Adipocyte (in vitro differentiated cells): ENCODE data around the gene SPDYE1.
"Not testable (repeated sequence)": the region's sequence is repeated elsewhere in the genome, so short reads cannot be mapped to it uniquely, and the experiment has no call there.

ENCODE experiments used
- DNase-seq: peaks from one replicate; pipeline ENCODE4 v3.0.0-alpha.2; 2015; ENCODE audit warnings: low read depth
- H3K27me3 ChIP-seq: replicated peaks from 2 replicates; pipeline ENCODE4 v1.7.0; 2013; ENCODE audit warnings: mild to moderate bottlenecking, low read length, moderate library complexity; ENCODE audit not compliant: control insufficient read depth, insufficient read depth
- H3K36me3 ChIP-seq: 2 replicates; pipeline ENCODE4 v1.7.0; 2013; ENCODE audit warnings: low read length, mild to moderate bottlenecking, moderate library complexity; ENCODE audit not compliant: control insufficient read depth, insufficient read depth, severe bottlenecking
- H3K4me1 ChIP-seq: 2 replicates; pipeline ENCODE4 v1.7.0; 2013; ENCODE audit warnings: mild to moderate bottlenecking, low read length, moderate library complexity; ENCODE audit not compliant: control insufficient read depth, insufficient read depth
- H3K4me3 ChIP-seq: 2 replicates; pipeline ENCODE4 v1.7.0; 2013; ENCODE audit warnings: mild to moderate bottlenecking, low read length, moderate library complexity
- H3K9ac ChIP-seq: 2 replicates; pipeline ENCODE4 v1.7.0; 2013; ENCODE audit warnings: mild to moderate bottlenecking, low read length, moderate library complexity
- H3K9me3 ChIP-seq: 2 replicates; pipeline ENCODE4 v1.7.0; 2013; ENCODE audit warnings: mild to moderate bottlenecking, low read length, moderate library complexity; ENCODE audit not compliant: control insufficient read depth

Gene SPDYE1

GRCh38 chr7:43974725-43975482, 22.8 kb upstream of the SPDYE1 start:
- not testable (repeated sequence) for H3K36me3 ChIP-seq, H3K27me3 ChIP-seq, H3K4me3 ChIP-seq, H3K4me1 ChIP-seq, H3K9me3 ChIP-seq, H3K9ac ChIP-seq, DNase-seq

GRCh38 chr7:43977525-43977924, 20.2 kb upstream of the SPDYE1 start:
- H3K27me3 ChIP-seq = no peaks in the 10 kb centered on the region
- no peak for DNase-seq
- H3K36me3 ChIP-seq = no peaks in the 10 kb centered on the region
- H3K4me3 ChIP-seq = no peak overlapping the region
- H3K9ac ChIP-seq = no peak overlapping the region
- H3K9me3 ChIP-seq = no peaks in the 10 kb centered on the region
- H3K4me1 ChIP-seq = no peaks in the 10 kb centered on the region

- not testable (repeated sequence) for H3K27me3 ChIP-seq, H3K9ac ChIP-seq, H3K9me3 ChIP-seq, H3K4me1 ChIP-seq, DNase-seq, H3K36me3 ChIP-seq, H3K4me3 ChIP-seq
Measured at GRCh38 chr7:43978102-43978501, 19.6 kb upstream of the SPDYE1 start.

GRCh38 chr7:43982848-43983247, 14.8 kb upstream of the SPDYE1 start:
- not testable (repeated sequence) for H3K9ac ChIP-seq, H3K27me3 ChIP-seq, DNase-seq, H3K36me3 ChIP-seq, H3K9me3 ChIP-seq, H3K4me3 ChIP-seq, H3K4me1 ChIP-seq

GRCh38 chr7:43983736-43984135, 14.0 kb upstream of the SPDYE1 start:
- not testable (repeated sequence) for H3K9me3 ChIP-seq, H3K4me3 ChIP-seq, DNase-seq, H3K4me1 ChIP-seq, H3K36me3 ChIP-seq, H3K9ac ChIP-seq, H3K27me3 ChIP-seq

DNA sequence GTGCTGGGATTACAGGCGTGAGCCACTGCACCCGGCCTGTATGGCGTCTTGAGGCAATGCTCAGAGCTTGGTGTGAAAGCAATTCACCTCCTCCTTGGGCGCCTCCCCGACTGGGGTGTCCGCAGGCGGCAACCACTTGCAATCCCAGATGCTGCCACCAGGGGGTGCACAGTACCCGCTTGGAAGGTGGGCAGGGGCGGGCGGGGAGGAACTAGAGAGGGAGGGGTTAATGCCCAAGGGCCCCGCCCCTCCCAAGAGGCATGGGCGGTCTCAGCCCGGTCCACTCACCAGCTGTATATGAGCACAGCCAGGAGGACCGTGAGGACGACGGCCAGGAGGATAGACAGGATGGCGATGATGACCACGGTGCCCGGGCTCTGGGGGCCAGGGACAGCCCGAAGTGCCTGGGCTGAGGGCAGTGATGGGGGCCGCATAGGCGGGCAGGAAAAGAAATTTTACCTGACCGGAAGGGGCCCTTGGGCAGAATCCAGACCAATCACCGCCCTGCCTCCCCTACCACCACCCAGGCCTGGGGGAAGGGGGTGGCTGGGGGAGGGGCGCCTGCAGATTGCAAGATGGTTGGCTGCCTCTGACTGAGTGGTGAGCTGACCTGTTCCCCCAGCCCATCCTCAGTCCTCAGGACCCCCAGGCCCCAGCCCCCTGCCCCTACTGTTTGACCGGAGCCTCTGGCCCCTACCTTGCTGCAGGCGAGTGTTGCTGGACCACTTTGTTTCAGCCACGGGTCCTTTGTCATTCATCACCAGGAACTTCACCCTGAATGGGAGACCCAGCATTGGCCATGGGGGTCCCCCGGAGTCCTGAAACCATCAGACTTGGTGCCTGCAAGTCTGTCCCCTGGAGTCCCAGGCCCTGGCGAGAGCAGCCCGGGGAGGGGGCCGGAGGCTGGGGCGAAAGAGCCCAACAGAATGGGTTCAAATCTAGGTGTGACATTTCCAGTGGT, 11.5 kb upstream of the SPDYE1 start:
- not testable (repeated sequence) for H3K27me3 ChIP-seq, H3K4me3 ChIP-seq, H3K36me3 ChIP-seq, H3K9me3 ChIP-seq, H3K9ac ChIP-seq, H3K4me1 ChIP-seq
- DNase-seq = peak; percentile 58

DNA sequence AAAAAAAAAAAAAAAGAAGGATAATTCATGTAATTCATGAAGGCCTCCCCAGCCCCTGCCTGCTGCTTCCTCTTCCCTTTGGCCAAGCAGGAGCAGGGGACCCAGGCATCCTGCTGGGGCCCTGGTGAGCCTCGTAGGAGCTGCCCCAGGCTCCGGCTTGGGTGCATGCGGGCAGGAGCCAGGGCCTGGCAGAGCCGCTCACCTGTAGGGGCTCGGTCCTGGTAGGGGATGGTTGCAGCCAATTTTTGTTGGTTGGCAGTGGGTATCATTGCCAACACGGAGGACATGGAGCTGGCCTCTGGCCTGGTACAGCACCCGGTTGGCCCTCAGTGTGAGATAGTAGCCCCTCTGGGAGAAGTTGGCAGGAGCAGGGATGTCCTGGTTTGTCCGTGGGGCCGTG, 10.2 kb upstream of the SPDYE1 start:
- not testable (repeated sequence) for H3K9me3 ChIP-seq, H3K36me3 ChIP-seq, H3K4me1 ChIP-seq, H3K4me3 ChIP-seq, H3K9ac ChIP-seq, H3K27me3 ChIP-seq, DNase-seq

- not testable (repeated sequence) for H3K4me3 ChIP-seq, H3K4me1 ChIP-seq, H3K36me3 ChIP-seq, H3K27me3 ChIP-seq, H3K9me3 ChIP-seq, H3K9ac ChIP-seq, DNase-seq
Measured at GRCh38 chr7:43990011-43990585, 7.6 kb upstream of the SPDYE1 start.

DNA sequence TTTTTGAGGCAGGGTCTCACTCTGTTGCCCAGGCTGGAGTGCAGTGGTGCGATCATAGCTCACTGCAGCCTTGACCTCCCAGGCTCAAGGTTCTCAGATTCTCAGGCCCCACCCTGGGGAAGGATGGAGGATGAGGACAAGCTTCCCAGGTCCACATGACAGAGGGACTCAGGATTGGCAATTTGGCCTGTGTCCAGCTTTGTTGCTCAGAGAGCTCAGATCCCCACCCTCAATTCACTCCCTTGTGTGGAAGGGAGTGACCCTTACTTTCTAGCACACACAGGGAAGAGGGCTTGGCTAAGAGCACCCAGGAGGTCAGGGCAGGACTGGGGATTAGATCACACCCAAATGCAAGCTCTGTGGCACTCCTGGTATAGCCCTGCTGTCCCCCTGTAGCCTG, 6.9 kb upstream of the SPDYE1 start:
- DNase-seq, H3K9ac ChIP-seq, H3K36me3 ChIP-seq, H3K9me3 ChIP-seq, H3K27me3 ChIP-seq, H3K4me3 ChIP-seq, H3K4me1 ChIP-seq: not testable (repeated sequence)

DNA sequence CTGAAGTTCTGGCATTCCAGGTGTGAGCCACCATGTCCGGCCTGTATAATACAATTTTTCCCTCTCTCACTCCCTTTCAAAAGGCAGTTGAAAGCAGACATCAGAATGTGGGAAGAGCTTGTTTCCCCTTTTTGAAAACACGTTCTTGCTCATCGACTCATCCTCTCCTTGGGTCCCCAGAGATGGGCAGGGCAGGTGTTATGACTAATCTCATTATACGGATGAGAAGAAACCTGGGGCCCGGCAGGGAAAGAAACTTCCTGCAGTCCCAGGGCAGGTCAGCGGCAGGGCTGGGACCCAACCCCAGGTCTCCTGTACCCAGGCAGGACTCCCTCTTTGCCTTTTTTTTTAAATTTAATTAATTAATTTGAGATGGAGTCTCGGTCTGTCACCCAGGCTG, 4.8 kb upstream of the SPDYE1 start:
- H3K36me3 ChIP-seq, H3K9me3 ChIP-seq, H3K4me1 ChIP-seq, H3K27me3 ChIP-seq, H3K4me3 ChIP-seq, H3K9ac ChIP-seq: not testable (repeated sequence)
- peak; percentile 47 for DNase-seq

GRCh38 chr7:43994681-43995080, 3.0 kb upstream of the SPDYE1 start:
- H3K36me3 ChIP-seq, H3K9ac ChIP-seq, DNase-seq, H3K27me3 ChIP-seq, H3K4me1 ChIP-seq, H3K4me3 ChIP-seq, H3K9me3 ChIP-seq: not testable (repeated sequence)
